T-cell (primary cell): ENCODE results near the gene PEAK1. TPM values are rescaled to one million over a fixed set of nuclear protein-coding genes. Genes with fewer than 3 reads are reported as not detected.

Experiments used
- total RNA-seq, 35 experiments: library from RNA in 6 of 35; stranded (reverse) in 6 of 35; fragments of 120-200 nt in 1 of 35; gene quantifications; one replicate each; pipeline versions ENCODE4 v1.2.1 to v1.2.4 and lab custom pipeline; 2013 to 2026

Gene PEAK1
- total RNA-seq, 5 donors from 2014 or later (not counting 1 experiment from before 2014, with no cell fraction given): 9.4 to 17.7 (median 10.9) TPM

Other genes with a start within 250 kb of the PEAK1 start
- 10 to 100 TPM; 34.2 to 48.3 (median 42.0) TPM for gene HMG20A, start 784 bp upstream of the PEAK1 start, total RNA-seq
- under 1 TPM in 2 of 5 donors, not detected in 3; 0.09 to 0.19 TPM for gene LINGO1, start 212.8 kb upstream of the PEAK1 start, total RNA-seq